ENCODE results near the gene STXBP3. TPM values are rescaled to one million over a fixed set of nuclear protein-coding genes. Genes with fewer than 3 reads are reported as not detected.
A peak's percentile ranks its signal among the peaks of the same experiment; 100 is the strongest.

Gene STXBP3
- total and polyA plus RNA-seq, 2 donors (not counting 1 experiment from before 2014, with no cell fraction given) = 55.3 to 71.0 TPM

DNA sequence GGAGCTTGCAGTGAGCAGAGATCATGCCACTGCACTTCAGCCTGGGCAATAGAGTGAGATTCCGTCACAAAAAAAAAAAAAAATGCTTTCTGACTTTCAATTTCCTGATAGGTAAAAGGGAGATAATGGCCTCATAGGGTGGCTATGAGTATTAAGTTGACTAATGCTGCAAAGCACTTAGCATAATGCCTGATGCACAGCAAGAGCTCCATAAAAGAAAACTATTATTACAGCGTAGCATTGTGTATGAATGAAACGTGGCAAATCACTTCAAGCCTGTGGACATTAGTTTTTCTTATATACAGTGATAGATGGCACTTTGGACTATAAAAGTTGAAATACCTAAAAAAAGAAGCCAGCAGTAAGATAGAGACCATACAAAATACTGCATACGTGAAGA, 17.0 kb upstream of the STXBP3 start:
- Histone ChIP-seq H3K9ac (ENCODE audit: insufficient read depth, low read length) (no peak overlapping the region), H3K9me3 (ENCODE audit: control insufficient read depth, insufficient read depth, low read depth, low read length) (no peaks in the 10 kb centered on the region), H3K27ac (ENCODE audit: insufficient read depth, low read length) (no peak overlapping the region), H3K79me2 (ENCODE audit: control insufficient read depth, insufficient read depth, low read length) (no peaks in the 10 kb centered on the region), H3K4me3 (replicated peaks in 1 of 4; ENCODE audit: control extremely low read depth in 1 of 4, insufficient read depth in 1 of 4, low read depth in 3 of 4, low read length in 4 of 4) (no peak overlapping the region), H3K4me2 (ENCODE audit: extremely low read depth, insufficient read depth, low read length) (no peak overlapping the region), H3K4me1 (ENCODE audit: control insufficient read depth, extremely low read depth, insufficient read depth, low read length) (no peaks in the 10 kb centered on the region), H3K36me3 (ENCODE audit: control insufficient read depth, insufficient read depth, low read length) (no peaks in the 10 kb centered on the region), H3K27me3 (ENCODE audit: control insufficient read depth, insufficient read depth, low read length) (no peaks in the 10 kb centered on the region), H2AFZ (ENCODE audit: low read length) (no peak overlapping the region), H4K20me1 (ENCODE audit: control insufficient read depth, extremely low read depth, insufficient read depth, low read length) (no peaks in the 10 kb centered on the region)
- TF ChIP-seq, protein P1, sequence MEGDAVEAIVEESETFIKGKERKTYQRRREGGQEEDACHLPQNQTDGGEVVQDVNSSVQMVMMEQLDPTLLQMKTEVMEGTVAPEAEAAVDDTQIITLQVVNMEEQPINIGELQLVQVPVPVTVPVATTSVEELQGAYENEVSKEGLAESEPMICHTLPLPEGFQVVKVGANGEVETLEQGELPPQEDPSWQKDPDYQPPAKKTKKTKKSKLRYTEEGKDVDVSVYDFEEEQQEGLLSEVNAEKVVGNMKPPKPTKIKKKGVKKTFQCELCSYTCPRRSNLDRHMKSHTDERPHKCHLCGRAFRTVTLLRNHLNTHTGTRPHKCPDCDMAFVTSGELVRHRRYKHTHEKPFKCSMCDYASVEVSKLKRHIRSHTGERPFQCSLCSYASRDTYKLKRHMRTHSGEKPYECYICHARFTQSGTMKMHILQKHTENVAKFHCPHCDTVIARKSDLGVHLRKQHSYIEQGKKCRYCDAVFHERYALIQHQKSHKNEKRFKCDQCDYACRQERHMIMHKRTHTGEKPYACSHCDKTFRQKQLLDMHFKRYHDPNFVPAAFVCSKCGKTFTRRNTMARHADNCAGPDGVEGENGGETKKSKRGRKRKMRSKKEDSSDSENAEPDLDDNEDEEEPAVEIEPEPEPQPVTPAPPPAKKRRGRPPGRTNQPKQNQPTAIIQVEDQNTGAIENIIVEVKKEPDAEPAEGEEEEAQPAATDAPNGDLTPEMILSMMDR (conservative IDR thresholded peaks at IDR 0.05 in 1 of 2, IDR thresholded peaks at IDR 0.05 in 1 of 2; ENCODE audit: low read depth in 1 of 2, low read length in 2 of 2) = no peak
- no peak for TF ChIP-seq EZH2 (IDR thresholded peaks at IDR 0.05; ENCODE audit: low read length, missing control alignments)
- no peak for DNase-seq (ENCODE audit: low read depth in 2 of 2)

DNA sequence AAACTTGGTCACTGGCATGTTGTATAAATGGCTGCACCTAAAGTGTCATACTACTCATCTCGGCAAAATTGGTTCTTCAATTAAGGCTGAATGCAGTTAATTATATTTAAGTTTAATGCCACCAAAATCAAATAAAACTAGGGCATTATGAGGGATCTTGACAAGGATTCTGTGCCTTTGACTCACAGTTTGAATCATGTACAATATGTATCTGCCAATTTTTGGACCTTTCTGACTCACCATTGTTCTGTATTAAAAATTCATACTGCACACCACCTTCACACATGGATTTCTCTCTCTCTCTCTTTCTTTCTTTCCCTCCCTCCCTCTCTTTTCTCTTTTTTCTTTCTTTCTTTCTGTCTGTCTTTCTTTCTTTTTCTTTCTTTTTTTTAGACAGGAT, 14.1 kb upstream of the STXBP3 start:
- DNase-seq (ENCODE audit: low read depth in 2 of 2) = peak; percentile 26 to 32
- no peak overlapping the region for H3K4me2 ChIP-seq (ENCODE audit: extremely low read depth, insufficient read depth, low read length)
- H4K20me1 ChIP-seq (ENCODE audit: control insufficient read depth, extremely low read depth, insufficient read depth, low read length) = no peaks in the 10 kb centered on the region

DNA sequence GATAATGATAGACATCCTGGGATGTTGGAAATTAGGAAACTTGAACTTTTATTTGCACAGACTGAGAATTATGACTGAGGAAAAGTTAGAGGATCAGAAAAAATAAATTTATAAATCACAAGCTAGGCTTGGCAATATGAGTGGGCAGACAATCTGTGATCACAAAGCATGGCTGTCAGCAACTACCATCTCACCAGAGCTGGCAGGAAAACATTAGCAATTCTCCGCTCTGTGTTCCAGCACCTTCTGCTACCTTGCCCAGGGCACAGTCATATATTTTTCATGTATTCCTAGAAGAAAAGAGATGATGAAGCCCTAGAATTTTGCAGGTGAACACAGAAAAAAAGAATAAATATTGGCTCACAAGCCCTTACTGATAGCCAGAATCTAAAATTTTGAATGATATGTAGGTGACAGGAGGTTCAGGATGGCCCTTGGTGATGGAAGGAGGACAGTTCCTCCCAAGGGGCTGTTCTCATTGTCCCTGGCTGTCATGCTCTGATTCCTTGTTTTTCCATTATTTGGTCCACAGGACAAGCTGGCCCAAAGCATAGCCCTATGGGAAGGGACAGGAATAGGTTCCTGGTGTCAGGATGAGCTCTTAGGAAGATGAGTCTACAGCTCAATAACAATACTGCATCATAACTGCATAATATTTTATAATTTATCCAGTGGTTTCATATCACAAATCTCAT, 12.2 kb upstream of the STXBP3 start:
- Histone ChIP-seq H3K27ac (ENCODE audit: insufficient read depth, low read length) (no peak overlapping the region), H2AFZ (ENCODE audit: low read length) (no peak overlapping the region), H3K79me2 (ENCODE audit: control insufficient read depth, insufficient read depth, low read length) (no peaks in the 10 kb centered on the region), H3K4me1 (ENCODE audit: control insufficient read depth, extremely low read depth, insufficient read depth, low read length) (no peaks in the 10 kb centered on the region), H4K20me1 (ENCODE audit: control insufficient read depth, extremely low read depth, insufficient read depth, low read length) (no peaks in the 10 kb centered on the region), H3K4me2 (ENCODE audit: extremely low read depth, insufficient read depth, low read length) (no peak overlapping the region), H3K9ac (ENCODE audit: insufficient read depth, low read length) (no peak overlapping the region), H3K27me3 (ENCODE audit: control insufficient read depth, insufficient read depth, low read length) (no peaks in the 10 kb centered on the region), H3K9me3 (ENCODE audit: control insufficient read depth, insufficient read depth, low read depth, low read length) (no peaks in the 10 kb centered on the region), H3K4me3 (replicated peaks in 1 of 4; ENCODE audit: control extremely low read depth in 1 of 4, insufficient read depth in 1 of 4, low read depth in 3 of 4, low read length in 4 of 4) (no peak overlapping the region), H3K36me3 (ENCODE audit: control insufficient read depth, insufficient read depth, low read length) (no peaks in the 10 kb centered on the region)
- DNase-seq (ENCODE audit: low read depth in 2 of 2) = no peak
- no peak for TF ChIP-seq EZH2 (IDR thresholded peaks at IDR 0.05; ENCODE audit: low read length, missing control alignments)
- TF ChIP-seq, protein P1 (conservative IDR thresholded peaks at IDR 0.05 in 1 of 2, IDR thresholded peaks at IDR 0.05 in 1 of 2; ENCODE audit: low read depth in 1 of 2, low read length in 2 of 2) = no peak

More for the DNA sequence above, 14.1 kb upstream of the STXBP3 start:
- Histone ChIP-seq H3K4me3 (replicated peaks in 1 of 4; ENCODE audit: control extremely low read depth in 1 of 4, insufficient read depth in 1 of 4, low read depth in 3 of 4, low read length in 4 of 4) (no peak overlapping the region), H3K27me3 (ENCODE audit: control insufficient read depth, insufficient read depth, low read length) (no peaks in the 10 kb centered on the region), H3K9ac (ENCODE audit: insufficient read depth, low read length) (no peak overlapping the region), H3K4me1 (ENCODE audit: control insufficient read depth, extremely low read depth, insufficient read depth, low read length) (no peaks in the 10 kb centered on the region), H2AFZ (ENCODE audit: low read length) (no peak overlapping the region), H3K36me3 (ENCODE audit: control insufficient read depth, insufficient read depth, low read length) (no peaks in the 10 kb centered on the region), H3K27ac (ENCODE audit: insufficient read depth, low read length) (no peak overlapping the region), H3K79me2 (ENCODE audit: control insufficient read depth, insufficient read depth, low read length) (no peaks in the 10 kb centered on the region), H3K9me3 (ENCODE audit: control insufficient read depth, insufficient read depth, low read depth, low read length) (no peaks in the 10 kb centered on the region)
- TF ChIP-seq EZH2 (IDR thresholded peaks at IDR 0.05; ENCODE audit: low read length, missing control alignments) = no peak
- TF ChIP-seq, protein P1 (conservative IDR thresholded peaks at IDR 0.05 in 1 of 2, IDR thresholded peaks at IDR 0.05 in 1 of 2; ENCODE audit: low read depth in 1 of 2, low read length in 2 of 2) = no peak
